ENCODE measurements around the gene PTCD1. TPM values are rescaled to one million over a fixed set of nuclear protein-coding genes. Genes with fewer than 3 reads are reported as not detected.

PTCD1 gene
- total RNA-seq, 1 experiment from 2014 or later, result 11.8 TPM

DNA sequence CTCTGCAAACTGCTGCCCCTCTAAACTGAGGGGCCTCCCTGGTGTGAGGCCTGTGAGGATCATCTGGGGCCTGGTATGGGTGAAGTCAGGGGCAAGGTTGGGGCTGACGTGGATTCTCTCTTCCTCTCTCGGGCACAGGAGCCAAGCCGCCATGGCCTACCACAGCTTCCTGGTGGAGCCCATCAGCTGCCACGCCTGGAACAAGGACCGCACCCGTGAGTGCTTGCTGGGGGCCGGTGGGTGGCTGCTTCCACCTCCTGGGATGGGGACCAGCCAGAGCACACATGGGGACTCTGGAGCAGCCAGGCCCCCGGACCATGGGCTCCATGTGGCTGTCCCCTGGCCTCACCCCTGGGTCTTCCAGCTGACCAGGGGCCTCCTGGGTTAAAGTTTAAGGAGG, 53.0 kb downstream of the PTCD1 start:
- H3K27ac ChIP-seq (ENCODE audit: low read depth, low read length, poor library complexity, severe bottlenecking), result no peak overlapping the region
- no peak overlapping the region for H3K4me3 ChIP-seq (ENCODE audit: low read depth, low read length, poor library complexity, severe bottlenecking)
- no peaks in the 10 kb centered on the region for H3K36me3 ChIP-seq (ENCODE audit: insufficient read depth, low read length, poor library complexity, severe bottlenecking)
- ChIA-PET CTCF (no interaction called here), POLR2A (ENCODE audit: low non-redundant PET) (no interaction called here)
- no peaks in the 10 kb centered on the region for H3K27me3 ChIP-seq (replicated peaks; ENCODE audit: insufficient read depth, low read depth, low read length, poor library complexity)
- no peak for DNase-seq (ENCODE audit: low spot score)
- no peaks in the 10 kb centered on the region for H3K9me3 ChIP-seq (ENCODE audit: low read depth, low read length, poor library complexity, severe bottlenecking)
- intact Hi-C loops (cut with micrococcal nuclease; ENCODE audit: unreplicated experiment), result no loop called here
- TF ChIP-seq, protein P1, sequence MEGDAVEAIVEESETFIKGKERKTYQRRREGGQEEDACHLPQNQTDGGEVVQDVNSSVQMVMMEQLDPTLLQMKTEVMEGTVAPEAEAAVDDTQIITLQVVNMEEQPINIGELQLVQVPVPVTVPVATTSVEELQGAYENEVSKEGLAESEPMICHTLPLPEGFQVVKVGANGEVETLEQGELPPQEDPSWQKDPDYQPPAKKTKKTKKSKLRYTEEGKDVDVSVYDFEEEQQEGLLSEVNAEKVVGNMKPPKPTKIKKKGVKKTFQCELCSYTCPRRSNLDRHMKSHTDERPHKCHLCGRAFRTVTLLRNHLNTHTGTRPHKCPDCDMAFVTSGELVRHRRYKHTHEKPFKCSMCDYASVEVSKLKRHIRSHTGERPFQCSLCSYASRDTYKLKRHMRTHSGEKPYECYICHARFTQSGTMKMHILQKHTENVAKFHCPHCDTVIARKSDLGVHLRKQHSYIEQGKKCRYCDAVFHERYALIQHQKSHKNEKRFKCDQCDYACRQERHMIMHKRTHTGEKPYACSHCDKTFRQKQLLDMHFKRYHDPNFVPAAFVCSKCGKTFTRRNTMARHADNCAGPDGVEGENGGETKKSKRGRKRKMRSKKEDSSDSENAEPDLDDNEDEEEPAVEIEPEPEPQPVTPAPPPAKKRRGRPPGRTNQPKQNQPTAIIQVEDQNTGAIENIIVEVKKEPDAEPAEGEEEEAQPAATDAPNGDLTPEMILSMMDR (conservative IDR thresholded peaks at IDR 0.05; ENCODE audit: low read depth, low read length), result no peak
- TF ChIP-seq EZH2 (IDR thresholded peaks at IDR 0.05; ENCODE audit: borderline replicate concordance, low read depth, low read length, poor library complexity, severe bottlenecking), result no peak
- no TSS peak for BruUV-seq (replicated peaks)
- H3K4me1 ChIP-seq (ENCODE audit: insufficient read depth, low read length, poor library complexity, severe bottlenecking), result peaks cover 4% of the 10 kb centered on the region

DNA sequence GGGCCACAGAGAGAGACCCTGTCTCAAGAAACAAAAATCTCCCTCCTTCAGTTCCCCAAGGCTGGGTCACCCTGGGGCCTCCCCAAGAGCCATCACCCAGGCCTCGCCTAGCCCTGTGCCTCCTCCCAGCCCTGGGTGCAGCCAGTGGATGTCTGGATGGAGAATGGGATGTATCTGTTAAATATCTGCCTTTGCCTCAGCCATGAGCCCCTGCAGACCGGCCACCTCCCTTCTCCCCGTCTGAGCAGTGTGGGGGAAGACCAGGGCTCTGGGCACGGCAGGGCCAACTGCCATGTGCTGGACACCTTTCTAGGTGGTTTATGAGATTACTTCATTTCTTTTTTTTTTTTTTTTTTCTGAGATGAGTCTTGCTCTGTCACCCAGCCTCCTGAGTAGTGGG, 54.1 kb downstream of the PTCD1 start:
- H3K27ac ChIP-seq (ENCODE audit: low read depth, low read length, poor library complexity, severe bottlenecking), result no peak overlapping the region
- POLR2A ChIA-PET (ENCODE audit: low non-redundant PET), result no interaction called here
- no peak overlapping the region for H3K4me3 ChIP-seq (ENCODE audit: low read depth, low read length, poor library complexity, severe bottlenecking)
- CTCF ChIA-PET, result no interaction called here
- no peak for DNase-seq (ENCODE audit: low spot score)
- H3K4me1 ChIP-seq (ENCODE audit: insufficient read depth, low read length, poor library complexity, severe bottlenecking), result peaks cover 15% of the 10 kb centered on the region
- H3K27me3 ChIP-seq (replicated peaks; ENCODE audit: insufficient read depth, low read depth, low read length, poor library complexity), result no peaks in the 10 kb centered on the region
- H3K9me3 ChIP-seq (ENCODE audit: low read depth, low read length, poor library complexity, severe bottlenecking), result no peaks in the 10 kb centered on the region
- BruUV-seq (replicated peaks), result no TSS peak
- H3K36me3 ChIP-seq (ENCODE audit: insufficient read depth, low read length, poor library complexity, severe bottlenecking), result no peaks in the 10 kb centered on the region
- TF ChIP-seq, protein P1 (conservative IDR thresholded peaks at IDR 0.05; ENCODE audit: low read depth, low read length), result no peak
- TF ChIP-seq EZH2 (IDR thresholded peaks at IDR 0.05; ENCODE audit: borderline replicate concordance, low read depth, low read length, poor library complexity, severe bottlenecking), result no peak
- intact Hi-C loops (cut with micrococcal nuclease; ENCODE audit: unreplicated experiment), result no loop called here

DNA sequence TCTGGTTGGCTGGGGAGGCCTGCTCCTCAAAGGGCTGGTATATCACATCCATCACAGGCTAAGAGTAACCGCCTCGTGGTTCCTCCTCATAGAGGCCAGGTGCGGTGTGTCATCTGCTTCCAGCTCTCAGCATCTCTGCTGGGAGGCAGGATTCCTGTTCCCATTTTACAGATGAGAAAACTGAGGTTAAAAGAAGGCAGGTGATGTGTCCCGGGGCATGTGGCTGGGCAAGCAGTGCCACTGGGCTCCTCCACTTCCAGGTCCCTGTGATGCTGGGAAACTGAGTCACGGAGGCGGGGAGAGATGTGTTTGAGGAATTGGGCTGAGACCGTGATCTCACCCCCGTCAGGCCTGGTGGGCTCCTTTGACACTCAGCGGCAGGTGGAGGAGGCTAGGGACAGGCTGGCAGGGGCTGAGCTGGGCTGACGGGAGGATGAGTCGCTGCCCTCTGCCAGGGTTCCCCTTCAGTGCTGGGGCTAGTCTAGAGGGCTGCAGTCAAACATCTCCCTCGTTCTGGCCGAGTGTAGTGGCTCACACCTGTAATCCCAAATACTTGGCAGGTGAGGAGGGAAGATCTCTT, 54.7 kb downstream of the PTCD1 start:
- no TSS peak for BruUV-seq (replicated peaks)
- POLR2A ChIA-PET (ENCODE audit: low non-redundant PET), result no interaction called here
- CTCF ChIA-PET, result no interaction called here

More for the DNA sequence above, 54.7 kb downstream of the PTCD1 start:
- H3K9me3 ChIP-seq (ENCODE audit: low read depth, low read length, poor library complexity, severe bottlenecking), result no peaks in the 10 kb centered on the region
- intact Hi-C loops (cut with micrococcal nuclease; ENCODE audit: unreplicated experiment), result no loop called here
- H3K36me3 ChIP-seq (ENCODE audit: insufficient read depth, low read length, poor library complexity, severe bottlenecking), result no peaks in the 10 kb centered on the region
- TF ChIP-seq EZH2 (IDR thresholded peaks at IDR 0.05; ENCODE audit: borderline replicate concordance, low read depth, low read length, poor library complexity, severe bottlenecking), result no peak
- TF ChIP-seq, protein P1 (conservative IDR thresholded peaks at IDR 0.05; ENCODE audit: low read depth, low read length), result no peak
- peaks cover 20% of the 10 kb centered on the region for H3K4me1 ChIP-seq (ENCODE audit: insufficient read depth, low read length, poor library complexity, severe bottlenecking)
- DNase-seq (ENCODE audit: low spot score), result no peak
- no peaks in the 10 kb centered on the region for H3K27me3 ChIP-seq (replicated peaks; ENCODE audit: insufficient read depth, low read depth, low read length, poor library complexity)
- no peak overlapping the region for H3K27ac ChIP-seq (ENCODE audit: low read depth, low read length, poor library complexity, severe bottlenecking)
- no peak overlapping the region for H3K4me3 ChIP-seq (ENCODE audit: low read depth, low read length, poor library complexity, severe bottlenecking)

Measured in A673 (cell line).